ENCODE data around the gene ANO10.

DNA sequence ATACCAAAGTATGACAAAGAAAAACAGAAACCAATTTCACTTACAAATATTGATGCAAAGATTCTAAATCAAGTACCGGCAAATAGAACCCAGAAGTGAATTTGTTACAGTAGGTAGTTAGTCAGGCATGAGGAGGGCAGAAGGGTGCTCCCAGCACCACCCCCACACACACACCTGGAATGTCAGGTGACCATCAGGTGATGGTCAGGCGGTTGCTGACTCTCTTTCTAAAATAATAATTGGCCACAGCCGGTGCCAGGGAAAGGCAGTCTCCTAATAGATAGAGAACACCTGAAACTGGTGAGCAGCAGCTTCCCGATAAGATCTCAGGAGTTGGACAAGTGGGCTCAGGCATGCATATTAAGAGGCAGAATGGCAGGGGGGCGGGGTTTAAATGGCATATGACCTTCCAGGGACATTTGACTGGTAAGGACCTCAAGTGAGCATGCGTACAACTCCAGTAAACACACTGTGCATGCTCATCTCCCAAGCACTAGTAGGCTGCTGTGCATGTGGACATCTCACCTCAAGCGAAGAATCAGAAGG is 131.1 kb downstream of the ANO10 start:
- TF ChIP-seq POLR2A (IDR thresholded peaks at IDR 0.05) (no peak), POLR2AphosphoS5 (IDR thresholded peaks at IDR 0.05) (no peak), EP300 (IDR thresholded peaks at IDR 0.05; ENCODE audit: low read depth) (no peak)
- TF ChIP-seq, protein P1, sequence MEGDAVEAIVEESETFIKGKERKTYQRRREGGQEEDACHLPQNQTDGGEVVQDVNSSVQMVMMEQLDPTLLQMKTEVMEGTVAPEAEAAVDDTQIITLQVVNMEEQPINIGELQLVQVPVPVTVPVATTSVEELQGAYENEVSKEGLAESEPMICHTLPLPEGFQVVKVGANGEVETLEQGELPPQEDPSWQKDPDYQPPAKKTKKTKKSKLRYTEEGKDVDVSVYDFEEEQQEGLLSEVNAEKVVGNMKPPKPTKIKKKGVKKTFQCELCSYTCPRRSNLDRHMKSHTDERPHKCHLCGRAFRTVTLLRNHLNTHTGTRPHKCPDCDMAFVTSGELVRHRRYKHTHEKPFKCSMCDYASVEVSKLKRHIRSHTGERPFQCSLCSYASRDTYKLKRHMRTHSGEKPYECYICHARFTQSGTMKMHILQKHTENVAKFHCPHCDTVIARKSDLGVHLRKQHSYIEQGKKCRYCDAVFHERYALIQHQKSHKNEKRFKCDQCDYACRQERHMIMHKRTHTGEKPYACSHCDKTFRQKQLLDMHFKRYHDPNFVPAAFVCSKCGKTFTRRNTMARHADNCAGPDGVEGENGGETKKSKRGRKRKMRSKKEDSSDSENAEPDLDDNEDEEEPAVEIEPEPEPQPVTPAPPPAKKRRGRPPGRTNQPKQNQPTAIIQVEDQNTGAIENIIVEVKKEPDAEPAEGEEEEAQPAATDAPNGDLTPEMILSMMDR (IDR thresholded peaks at IDR 0.05), result no peak
